HG02852 (cell line): ENCODE measurements around the gene SHH.

Source experiments
- ATAC-seq: cut with Tn5 transposase; IDR thresholded peaks from one replicate; pipeline ENCODE4 v1.9.1; 2021; ENCODE audit warnings: mild to moderate bottlenecking, moderate library complexity; ENCODE audit not compliant: unreplicated experiment

Gene SHH

GRCh38 chr7:155794196-155794595 is 18.1 kb downstream of the SHH start:
- no peak for ATAC-seq

- ATAC-seq = no peak
Measured at GRCh38 chr7:155793720-155794119, 18.5 kb downstream of the SHH start.

GRCh38 chr7:155792999-155793560 is 19.2 kb downstream of the SHH start:
- no peak for ATAC-seq

- ATAC-seq = no peak
Measured at GRCh38 chr7:155792315-155792960, 19.8 kb downstream of the SHH start.

- no peak for ATAC-seq
Measured at GRCh38 chr7:155791836-155792235, 20.4 kb downstream of the SHH start.

- no peak for ATAC-seq
Measured at GRCh38 chr7:155791214-155791737, 21.0 kb downstream of the SHH start.

GRCh38 chr7:155790666-155791065 is 21.6 kb downstream of the SHH start:
- ATAC-seq = no peak

- no peak for ATAC-seq
Measured at GRCh38 chr7:155789001-155789725, 23.1 kb downstream of the SHH start.

GRCh38 chr7:155788616-155789000 is 23.7 kb downstream of the SHH start:
- no peak for ATAC-seq

GRCh38 chr7:155787171-155787851 is 25.0 kb downstream of the SHH start:
- ATAC-seq = no peak

GRCh38 chr7:155786491-155786890 is 25.8 kb downstream of the SHH start:
- ATAC-seq = no peak

- no peak for ATAC-seq
Measured at GRCh38 chr7:155785536-155785935, 26.7 kb downstream of the SHH start.

- no peak for ATAC-seq
Measured at GRCh38 chr7:155782466-155782865, 29.8 kb downstream of the SHH start.

- ATAC-seq = no peak
Measured at GRCh38 chr7:155781433-155781832, 30.8 kb downstream of the SHH start.

- ATAC-seq = no peak
Measured at GRCh38 chr7:155780884-155781283, 31.4 kb downstream of the SHH start.

GRCh38 chr7:155778349-155778748 is 33.9 kb downstream of the SHH start:
- no peak for ATAC-seq

- ATAC-seq = no peak
Measured at GRCh38 chr7:155776606-155777005, 35.7 kb downstream of the SHH start.

- no peak for ATAC-seq
Measured at GRCh38 chr7:155775691-155776090, 36.6 kb downstream of the SHH start.

- ATAC-seq = no peak
Measured at GRCh38 chr7:155774947-155775346, 37.3 kb downstream of the SHH start.

- ATAC-seq = no peak
Measured at GRCh38 chr7:155773531-155773930, 38.7 kb downstream of the SHH start.

- no peak for ATAC-seq
Measured at GRCh38 chr7:155770241-155770640, 42.0 kb downstream of the SHH start.

GRCh38 chr7:155769701-155770100 is 42.6 kb downstream of the SHH start:
- no peak for ATAC-seq
